GM18858 (cell line): ENCODE data around the gene AKAP9.
A peak's percentile ranks its signal among the peaks of the same experiment; 100 is the strongest.
"Not testable (repeated sequence)": the region's sequence is repeated elsewhere in the genome, so short reads cannot be mapped to it uniquely, and the experiment has no call there.

ENCODE experiments used
- ATAC-seq: cut with Tn5 transposase; IDR thresholded peaks from one replicate; pipeline ENCODE4 v1.9.1; 2021; ENCODE audit not compliant: unreplicated experiment

The AKAP9 gene

DNA sequence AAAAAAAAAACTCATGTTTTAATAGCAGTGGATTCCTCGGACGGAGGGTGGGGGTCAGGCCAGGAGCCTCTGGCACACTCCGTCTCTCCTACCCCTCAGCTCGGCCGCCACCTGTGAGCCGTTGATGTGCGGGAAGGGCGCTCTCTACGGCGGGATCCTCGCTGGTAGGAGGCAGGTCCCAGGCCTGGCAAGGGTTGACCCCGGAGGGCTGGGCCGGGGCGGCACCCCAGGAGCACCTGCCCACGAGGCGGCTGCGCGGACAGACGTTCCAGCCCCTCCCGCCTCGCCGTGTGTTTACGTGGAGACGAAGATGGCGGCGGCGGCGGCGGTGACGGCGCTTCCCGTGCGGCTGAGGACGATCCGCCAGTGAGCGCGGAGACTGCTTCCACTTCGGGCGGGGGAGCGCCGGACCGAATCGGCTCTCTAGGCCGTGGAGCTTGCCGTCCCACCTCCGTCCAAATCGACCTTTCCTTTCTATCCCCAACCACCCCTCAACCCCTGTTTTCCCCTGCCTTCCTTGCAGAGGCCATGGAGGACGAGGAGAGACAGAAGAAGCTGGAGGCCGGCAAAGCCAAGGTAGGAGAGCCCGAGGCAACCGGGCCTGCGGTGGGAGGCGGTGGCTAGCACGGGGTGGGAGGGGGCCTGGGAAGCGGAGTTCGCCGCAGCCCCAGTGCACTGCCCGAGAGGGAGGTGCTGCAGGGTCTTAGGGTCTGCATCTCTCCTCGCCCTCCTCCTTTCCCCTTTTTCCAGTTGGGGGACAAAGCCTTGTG is at the start of gene AKAP9:
AKAP9 (plus strand) TSS at position 291 of the 770 bp plus-strand sequence; CDS start at position 529, 238 bp downstream.
- ATAC-seq: peak; percentile 90

DNA sequence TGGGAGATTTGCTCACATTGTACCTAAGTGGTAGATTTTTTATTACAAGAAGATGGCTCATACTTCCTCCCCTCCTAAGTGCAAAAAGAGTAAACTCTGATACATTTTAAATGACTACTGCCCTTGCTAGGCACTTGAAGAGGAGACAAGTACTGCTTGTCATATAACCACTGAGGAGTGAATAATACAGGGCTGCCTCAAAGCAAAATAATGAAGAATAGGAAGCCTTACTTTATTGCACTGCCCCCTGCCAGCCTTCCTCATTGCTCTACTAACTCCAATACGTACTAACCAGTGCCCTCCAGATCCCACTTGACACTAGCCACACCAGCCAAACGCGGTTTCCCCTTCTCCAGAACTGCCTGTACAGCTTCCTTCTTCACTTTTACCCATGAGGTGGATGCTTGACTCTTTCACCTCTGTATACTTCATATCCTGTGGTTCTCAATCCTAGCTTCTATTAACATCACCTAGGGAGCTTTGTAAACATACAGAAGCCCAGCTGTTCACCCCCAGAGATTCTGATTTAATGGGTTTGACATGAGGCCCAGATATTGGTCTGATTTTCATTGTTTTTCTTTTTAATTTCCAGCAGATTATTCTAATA is 48.5 kb upstream of the AKAP9 start:
- ATAC-seq: no peak

- no peak for ATAC-seq
Observed at GRCh38 chr7:91892821-91893340, 47.8 kb upstream of the AKAP9 start.

GRCh38 chr7:91893699-91894098 is 47.0 kb upstream of the AKAP9 start:
- ATAC-seq: not testable (repeated sequence)

DNA sequence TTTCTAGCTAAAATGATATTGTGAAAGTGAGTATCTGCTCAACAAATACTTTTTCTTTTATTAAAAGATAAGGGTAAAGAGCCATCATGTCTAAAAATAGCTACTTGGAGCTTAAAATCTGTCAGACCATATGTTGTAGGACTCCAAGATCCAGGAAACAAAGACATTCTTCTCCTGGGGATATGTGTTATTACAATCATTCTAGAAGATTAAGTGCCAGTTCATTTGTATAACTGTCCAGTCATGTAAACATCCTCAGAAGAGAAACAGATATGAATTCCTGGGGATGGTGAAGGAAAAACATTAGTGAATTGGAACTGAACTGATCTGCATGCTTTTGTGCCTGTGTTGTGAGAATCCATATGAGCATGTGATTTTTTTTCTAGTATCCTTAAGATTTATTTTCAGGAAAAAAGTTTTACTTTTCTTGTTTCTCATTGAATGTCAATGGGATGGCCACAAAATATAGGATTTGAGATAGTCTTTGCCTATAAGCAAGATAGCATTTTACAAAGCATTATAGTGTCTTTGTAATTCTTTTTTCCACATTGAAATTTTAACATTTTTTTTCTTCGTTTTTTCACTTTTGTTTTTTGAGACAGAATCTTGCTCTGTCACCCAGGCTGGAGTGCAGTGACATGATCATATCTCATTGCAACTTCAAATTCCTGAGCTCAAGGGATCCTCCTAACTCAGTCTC is 45.7 kb upstream of the AKAP9 start:
- ATAC-seq: no peak

DNA sequence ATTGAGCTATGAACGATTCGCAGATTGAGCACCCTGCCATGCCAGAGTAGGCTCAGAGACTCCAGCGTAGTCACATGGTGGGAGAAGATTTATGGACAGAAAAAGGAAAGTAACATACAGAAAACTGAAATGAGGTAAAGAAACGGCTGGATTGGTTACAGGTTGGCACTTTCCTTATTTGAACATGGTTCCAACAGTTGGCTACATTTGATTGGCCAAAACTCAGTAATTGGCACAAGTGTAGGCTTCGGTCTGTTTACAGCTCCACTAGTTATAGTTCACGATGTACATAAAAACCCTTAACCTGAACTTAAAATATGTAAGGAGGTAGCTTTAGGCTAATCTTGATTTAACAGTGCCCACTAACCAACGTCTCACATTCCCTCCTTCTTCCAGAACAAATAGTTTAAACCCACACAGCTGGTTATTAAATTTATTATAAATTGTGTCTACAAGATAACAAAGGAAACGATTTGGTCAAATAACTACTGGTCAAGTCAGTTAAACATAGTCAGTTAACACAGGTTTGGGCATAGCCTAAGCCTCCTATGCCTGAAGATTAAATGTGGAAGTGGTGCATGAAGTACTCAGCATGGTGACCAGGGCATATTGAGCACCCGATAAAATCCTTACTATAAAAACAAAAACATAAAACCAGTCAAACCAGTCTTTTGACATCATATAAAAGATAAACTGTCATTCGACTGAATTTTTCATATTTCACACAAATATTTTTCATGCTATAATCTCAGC is 42.2 kb upstream of the AKAP9 start:
- ATAC-seq: no peak

GRCh38 chr7:91899563-91899962 is 41.1 kb upstream of the AKAP9 start:
- ATAC-seq: no peak

DNA sequence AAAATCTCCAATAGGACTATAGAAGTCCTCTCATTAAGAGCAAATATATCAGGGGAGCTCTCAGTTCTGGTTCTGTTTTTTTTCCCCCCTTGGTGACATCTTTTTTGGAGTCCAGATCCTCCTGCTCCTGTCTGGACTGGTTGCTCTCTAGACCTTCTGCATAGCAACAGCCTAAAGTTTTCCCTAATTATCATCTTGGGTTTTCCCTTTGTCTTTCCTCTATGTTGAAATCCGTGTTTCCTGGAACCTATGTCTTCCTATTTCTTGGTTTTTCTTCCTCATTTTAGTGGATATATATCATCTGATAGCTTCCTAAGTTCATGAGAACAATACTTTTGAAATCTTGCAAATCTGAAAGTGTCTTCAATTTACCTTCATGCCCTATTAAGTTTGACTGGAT is 30.5 kb upstream of the AKAP9 start:
- ATAC-seq: no peak

- no peak for ATAC-seq
Observed at GRCh38 chr7:91911121-91911520, 29.5 kb upstream of the AKAP9 start.

GRCh38 chr7:91912494-91912893 is 28.2 kb upstream of the AKAP9 start:
- ATAC-seq: no peak

GRCh38 chr7:91913612-91914011 is 27.1 kb upstream of the AKAP9 start:
- ATAC-seq: no peak

GRCh38 chr7:91915401-91916050 is 25.1 kb upstream of the AKAP9 start:
- no peak for ATAC-seq

- no peak for ATAC-seq
Observed at GRCh38 chr7:91916051-91916440, 24.6 kb upstream of the AKAP9 start.

- ATAC-seq: no peak
Observed at GRCh38 chr7:91918356-91918755, 22.3 kb upstream of the AKAP9 start.

DNA sequence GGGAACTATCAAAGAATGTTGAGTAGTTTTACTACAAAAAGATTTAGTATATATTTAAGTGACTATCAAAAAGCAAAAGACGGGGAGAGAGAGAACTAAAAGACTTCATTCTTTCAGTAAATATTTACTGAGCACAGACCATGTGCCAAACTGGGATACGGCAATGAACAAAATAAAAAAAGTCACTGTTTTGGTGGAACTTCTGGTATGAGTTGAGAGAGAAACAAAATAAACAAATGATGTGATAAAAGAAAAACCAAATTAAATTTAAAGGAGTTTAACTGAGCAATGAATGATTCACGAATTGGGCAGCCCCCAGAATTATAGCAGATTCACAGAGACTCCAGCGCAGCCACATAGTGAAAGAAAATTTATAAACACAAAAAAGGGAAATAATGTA is 17.8 kb upstream of the AKAP9 start:
- ATAC-seq: no peak

DNA sequence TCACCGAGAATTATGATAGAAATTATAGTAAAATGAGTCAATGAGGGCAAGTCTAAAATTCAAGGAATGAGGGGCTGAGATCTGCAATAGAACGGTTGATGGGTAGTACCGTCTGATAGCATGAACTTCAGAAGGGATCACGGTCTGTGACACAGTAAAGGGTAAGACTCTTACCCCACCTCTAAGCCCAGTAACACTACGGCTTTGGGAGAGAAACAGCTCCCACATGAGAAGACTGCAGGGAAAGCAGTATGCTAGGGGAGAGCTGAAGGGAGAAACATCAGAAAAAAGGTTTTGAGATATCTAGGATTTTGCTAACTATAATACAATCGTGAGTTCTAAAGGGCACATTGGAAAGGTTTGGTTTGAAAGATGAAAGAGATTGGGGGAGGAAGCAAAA is 12.8 kb upstream of the AKAP9 start:
- ATAC-seq: no peak

DNA sequence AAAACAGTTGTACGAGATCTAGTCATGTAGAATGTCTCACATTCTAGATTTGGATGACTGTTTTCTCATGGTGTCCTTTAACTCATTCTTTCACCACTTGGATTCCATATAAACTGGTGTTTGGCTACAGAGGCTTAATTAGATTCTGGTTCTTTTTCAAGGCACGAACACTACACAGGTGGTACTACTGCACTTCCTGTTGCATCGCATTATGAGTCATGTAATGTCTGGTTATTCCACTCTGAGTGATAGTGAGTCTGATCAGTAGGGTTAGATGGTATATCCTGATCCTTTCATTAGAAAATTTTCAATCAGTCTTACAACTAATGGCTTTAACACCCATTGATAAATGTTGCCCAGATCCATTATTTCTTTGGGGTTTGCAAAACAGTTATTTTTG is 11.2 kb upstream of the AKAP9 start:
- ATAC-seq: peak; percentile 96

- ATAC-seq: peak; percentile 22
Observed at GRCh38 chr7:91940171-91940570, 491 bp upstream of the AKAP9 start.

GRCh38 chr7:91941450-91941849 is 788 bp downstream of the AKAP9 start:
- ATAC-seq: peak; percentile 30

- ATAC-seq: no peak
Observed at GRCh38 chr7:91942312-91942711, 1.6 kb downstream of the AKAP9 start.

DNA sequence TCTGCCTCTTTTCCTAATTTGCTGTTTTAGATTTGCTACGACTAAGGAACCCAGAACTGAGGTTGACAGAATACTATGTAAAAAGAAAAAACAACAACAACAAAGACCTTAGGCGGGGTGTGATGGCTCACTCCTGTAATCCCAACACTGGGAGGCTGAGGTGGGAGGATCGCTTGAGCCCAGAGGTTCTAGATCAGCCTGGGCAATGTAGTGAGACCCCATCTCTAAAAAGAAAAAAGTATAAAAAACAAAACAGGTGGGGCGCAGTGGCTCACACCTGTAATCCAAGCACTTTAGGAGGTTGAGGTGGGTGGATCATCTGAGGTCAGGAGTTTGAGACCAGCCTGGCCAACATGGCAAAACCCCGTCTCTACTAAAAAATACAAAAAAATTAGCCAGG is 4.3 kb downstream of the AKAP9 start:
- ATAC-seq: not testable (repeated sequence)
